Psoas muscle (tissue), 8 donors: Measurements from ENCODE around the gene MOV10L1. TPM values are rescaled to one million over a fixed set of nuclear protein-coding genes. Genes with fewer than 3 reads are reported as not detected.
A peak's percentile ranks its signal among the peaks of the same experiment; 100 is the strongest.

Experiments
- ATAC-seq, 4 donors: fragments of 200-7000 bp; cut with Tn5 transposase; one replicate each; pipeline ENCODE4 v1.9.1; 2020; ENCODE audit warnings: moderate library complexity in 3 of 4, mild to moderate bottlenecking in 2 of 4
- DNase-seq, 2 donors: peaks; one replicate each; pipeline ENCODE4 v3.0.0-alpha.2; 2020
- H3K27ac ChIP-seq: fragments of 200-600 bp; one replicate; pipeline ENCODE4 v1.8.0; 2022
- H3K27me3 ChIP-seq, 3 donors: fragments of 200-600 bp in 1 of 3; one replicate each; pipeline versions ENCODE4 v1.6.1 to v1.8.0; 2013 to 2022; ENCODE audit warnings: low read length in 2 of 3, mild to moderate bottlenecking in 2 of 3, moderate library complexity in 1 of 3; ENCODE audit not compliant: insufficient read depth in 3 of 3
- H3K36me3 ChIP-seq, 2 donors: fragments of 200-600 bp in 1 of 2; one replicate each; pipeline versions ENCODE4 v1.6.1 to v1.8.0; 2013 to 2022; ENCODE audit warnings: low read depth in 1 of 2, mild to moderate bottlenecking in 1 of 2, moderate library complexity in 1 of 2; ENCODE audit not compliant: insufficient read depth in 1 of 2
- H3K4me1 ChIP-seq: fragments of 200-600 bp; one replicate; pipeline ENCODE4 v1.8.0; 2022
- H3K4me3 ChIP-seq: fragments of 200-600 bp; one replicate; pipeline ENCODE4 v1.8.0; 2022; ENCODE audit warnings: mild to moderate bottlenecking
- H3K9me3 ChIP-seq: fragments of 200-600 bp; one replicate; pipeline ENCODE4 v1.8.0; 2022
- CTCF ChIP-seq: fragments of 200-600 bp; IDR thresholded peaks from one replicate; pipeline ENCODE4 v1.8.0; 2022; ENCODE audit warnings: antibody characterized with exemption
- WGBS, 3 donors: extraction: QIAGEN DNeasy Blood & Tissue Kit; methylation state at CpG; one replicate each; pipeline versions ENCODE4 v1.1.6 to v1.1.7; 2013; 5-methylcytosine and 5-hydroxymethylcytosine counted together
- intact Hi-C, 2 donors: fragments of 100-400 bp; cut with DNase I; formaldehyde crosslinking; loops; one replicate each; pipeline versions ENCODE4 v1.11.0 to v1.14.2; 2022
- polyA plus RNA-seq, 3 donors: library from polyadenylated mRNA; stranded (reverse); fragments of 200-250 nt; gene quantifications; one replicate each; pipeline ENCODE4 v1.2.3, GENCODE V29; 2013
- total RNA-seq, 4 donors: library from RNA; stranded (reverse); fragmentation: NEBNext Ultra II Directional in 2 of 4; extraction: Animal tissue kit (Norgen Biotek cat#: 25700) in 2 of 4; gene quantifications; one replicate each; pipeline versions ENCODE4 v1.2.1 to v1.2.4, GENCODE V29; 2021 to 2023
- donor health status: healthy with polysubstance abuse.
- donor health status: DM: no; HTN: no; CAD: no; lungs with moderate emphysema.
- donor health status: Bipolar disorder and iron deficiency.
- donor health status: healthy.
- donor health status: DM: yes; HTN: yes; CAD: no.
- donor health status: DM: no; HTN: no; CAD: no.
- donor health status: DM: no; HTN: no; CAD: no.
- donor health status: DM: yes; HTN: yes; CAD: no.

The MOV10L1 gene
- total and polyA plus RNA-seq, 7 donors, result 0.05 to 0.39 (median 0.07) TPM; not detected in 4

DNA sequence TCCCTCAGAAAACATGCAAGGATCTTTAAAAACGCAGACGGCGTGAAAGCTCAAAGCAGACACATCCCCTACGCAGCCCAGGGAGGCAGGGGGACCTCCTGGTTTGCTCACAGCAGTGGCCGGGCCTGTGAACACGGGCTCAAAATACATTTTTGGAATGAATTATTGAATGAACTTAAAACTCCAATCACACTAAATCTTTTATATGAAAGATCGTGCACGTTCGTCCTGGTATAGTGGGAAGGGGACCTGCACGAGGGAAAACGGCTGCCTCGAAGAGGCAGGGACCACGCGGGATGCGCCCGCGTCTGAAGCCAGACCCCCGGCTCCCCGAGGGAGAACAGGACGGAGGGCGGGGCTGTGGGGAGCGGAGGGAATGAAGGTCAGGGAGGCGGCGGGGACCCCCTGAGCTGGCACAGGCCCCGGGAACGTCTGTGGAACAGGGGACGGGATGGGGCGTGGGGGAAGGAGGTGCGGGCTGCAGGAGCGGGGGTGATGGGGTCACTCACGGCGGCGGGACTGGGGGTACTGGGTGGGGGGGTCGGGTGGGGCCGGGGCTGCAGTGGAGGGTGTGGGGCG lies 79.5 kb downstream of the MOV10L1 start:
- no peak for ATAC-seq
- Histone ChIP-seq H3K4me1 (no peaks in the 10 kb centered on the region), H3K27me3 (peaks cover 0 to 42% (median 10%) of the 10 kb centered on the region in 3 donors), H3K4me3 (peak overlapping the region; percentile 60), H3K27ac (no peak overlapping the region), H3K9me3 (no peaks in the 10 kb centered on the region), H3K36me3 (no peaks in the 10 kb centered on the region)
- TF ChIP-seq CTCF, result no peak
- DNase-seq, result no peak
- WGBS, 3 donors, result 7 to 11% (median 8%) methylated on average over 25 to 36 of the region's 36 CpGs
- intact Hi-C loops, result no loop called here

GRCh38 chr22:50169774-50170341 lies 80.1 kb downstream of the MOV10L1 start:
- WGBS, 3 donors, result 0 to 4% (median 1%) methylated on average over 17 to 70 of the region's 70 CpGs
- Histone ChIP-seq H3K9me3 (no peaks in the 10 kb centered on the region), H3K27me3 (peaks cover 0 to 48% (median 10%) of the 10 kb centered on the region in 3 donors)

DNA sequence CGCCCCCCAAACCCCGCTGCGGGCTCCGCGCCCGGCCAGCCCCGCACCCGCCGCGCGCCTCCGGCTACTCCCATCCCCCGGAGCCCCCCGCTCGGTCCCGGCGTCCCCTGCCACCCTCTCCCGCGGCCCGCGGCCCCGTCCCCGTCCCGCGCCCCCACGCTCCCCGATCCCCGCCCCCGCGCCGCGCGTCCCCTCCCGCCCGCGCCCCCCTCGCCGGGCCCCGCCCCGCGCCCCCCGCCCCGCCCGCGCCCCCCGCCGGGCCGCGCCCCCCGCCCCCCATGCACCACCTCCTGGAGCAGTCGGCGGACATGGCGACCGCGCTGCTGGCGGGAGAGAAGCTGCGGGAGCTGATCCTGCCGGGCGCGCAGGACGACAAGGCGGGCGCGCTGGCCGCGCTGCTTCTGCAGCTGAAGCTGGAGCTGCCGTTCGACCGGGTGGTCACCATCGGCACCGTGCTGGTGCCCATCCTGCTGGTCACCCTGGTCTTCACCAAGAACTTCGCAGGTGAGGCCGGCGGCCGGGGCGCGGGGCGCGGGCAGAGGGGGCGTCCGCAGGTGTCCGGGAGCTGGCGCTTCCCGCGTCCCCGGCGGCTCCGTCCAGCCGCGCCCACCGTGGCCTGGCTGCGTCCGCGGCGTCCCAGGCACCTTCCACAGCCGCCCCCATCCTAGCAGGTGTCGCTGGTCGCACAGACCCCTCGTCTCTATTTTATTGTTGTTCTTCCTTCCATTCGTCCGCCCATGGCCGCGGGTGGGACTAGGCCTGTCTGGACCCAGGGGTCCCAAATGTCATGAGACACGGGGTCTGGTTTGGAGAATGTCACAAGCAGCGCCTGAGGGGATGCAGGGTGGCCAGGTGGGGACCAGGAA lies 80.9 kb downstream of the MOV10L1 start, which contains the start of gene PANX2:
Gene PANX2, plus strand, starts transcription at position 279 of the 866 bp plus-strand sequence. Its CDS starts 0 bp downstream, at position 279.
- ATAC-seq (no peak), DNase-seq (peak; percentile 16 to 52)
- Histone ChIP-seq H3K27me3 (peaks cover 0 to 56% (median 10%) of the 10 kb centered on the region in 3 donors), H3K9me3 (no peaks in the 10 kb centered on the region), H3K4me3 (peak within 1 kb of the TSS; percentile 60), H3K4me1 (no peaks in the 10 kb centered on the region), H3K27ac (no peak within 1 kb of the TSS), H3K36me3 (no peaks in the 10 kb centered on the region)
- TF ChIP-seq CTCF, result no peak
- intact Hi-C loops, result no loop called here
- WGBS, 3 donors, result 6 to 17% (median 15%) methylated on average over 40 to 101 of the region's 105 CpGs

More at GRCh38 chr22:50169774-50170341, 80.1 kb downstream of the MOV10L1 start:
- peak in 1 of 4 donors; percentile 23 for ATAC-seq
- intact Hi-C loops, result no loop called here
- Histone ChIP-seq H3K36me3 (no peaks in the 10 kb centered on the region), H3K4me3 (peak overlapping the region; percentile 60), H3K27ac (no peak overlapping the region), H3K4me1 (no peaks in the 10 kb centered on the region)
- DNase-seq, result peak in 1 of 2 donors; percentile 16
- no peak for TF ChIP-seq CTCF

DNA sequence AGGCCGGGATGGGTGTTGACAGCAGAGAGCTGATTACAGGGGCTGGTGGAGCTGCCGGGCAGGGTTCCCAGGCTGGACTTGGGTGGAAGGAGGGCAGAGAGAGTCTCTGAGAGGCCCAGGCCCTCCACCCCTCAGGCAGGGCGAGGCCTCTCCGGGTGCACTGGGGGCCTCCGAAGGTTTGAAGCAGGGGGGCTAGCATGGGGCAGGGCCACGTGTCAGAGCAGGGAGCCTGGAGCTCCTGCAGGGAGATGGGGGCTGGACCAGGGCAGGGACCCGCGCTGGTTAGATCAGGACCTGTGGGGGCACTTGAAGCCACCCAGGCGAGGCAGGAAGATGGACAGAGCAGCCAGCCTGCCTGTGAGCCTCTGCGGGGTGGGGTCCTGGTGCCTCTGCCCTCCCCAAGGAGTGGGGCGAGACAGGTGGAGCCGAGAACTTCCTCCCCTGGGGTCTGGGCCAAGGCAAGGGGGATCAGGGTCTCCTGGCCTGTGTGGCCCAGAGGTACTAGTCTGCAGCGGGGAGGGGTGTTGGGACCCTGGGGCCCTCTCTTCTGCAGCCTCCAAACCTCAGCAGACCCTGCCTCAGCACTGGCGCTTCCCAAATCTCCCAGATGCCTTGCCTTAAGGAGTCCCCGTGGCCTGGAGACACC lies 81.6 kb downstream of the MOV10L1 start:
- WGBS, 3 donors, result 72 to 78% (median 76%) methylated on average over 13 to 15 of the region's 15 CpGs
- peaks cover 0 to 64% (median 15%) of the 10 kb centered on the region in 3 donors for H3K27me3 ChIP-seq
- no peak overlapping the region for H3K4me3 ChIP-seq
- intact Hi-C loops, result no loop called here
- H3K36me3 ChIP-seq, result no peaks in the 10 kb centered on the region
- DNase-seq (no peak), ATAC-seq (peak in 2 of 4 donors; percentile 15 to 22)
- no peak overlapping the region for H3K27ac ChIP-seq
- no peak for TF ChIP-seq CTCF
- H3K4me1 ChIP-seq, result no peaks in the 10 kb centered on the region
- H3K9me3 ChIP-seq, result no peaks in the 10 kb centered on the region
